ENCODE results near the gene RNF20.

DNA sequence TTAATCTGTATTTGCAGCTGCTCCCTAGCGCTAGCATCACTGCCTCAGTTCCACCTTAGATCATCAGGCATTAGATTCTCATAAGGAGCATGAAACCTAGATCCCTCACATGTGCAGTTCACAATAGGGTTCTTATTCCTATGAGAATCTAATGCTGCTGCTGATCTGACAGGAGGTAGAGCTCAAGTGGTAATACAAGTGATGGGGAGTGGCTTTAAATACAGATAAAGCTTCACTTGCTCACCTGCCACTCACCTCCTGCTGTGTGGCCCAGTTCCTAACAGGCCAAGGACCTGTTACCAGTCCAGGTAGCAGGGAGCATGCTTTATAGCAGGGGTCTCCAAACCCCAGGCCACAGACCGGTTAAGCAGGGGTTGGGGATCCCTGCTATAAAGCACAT, 22.6 kb upstream of the RNF20 start:
- TF ChIP-seq, protein P1, sequence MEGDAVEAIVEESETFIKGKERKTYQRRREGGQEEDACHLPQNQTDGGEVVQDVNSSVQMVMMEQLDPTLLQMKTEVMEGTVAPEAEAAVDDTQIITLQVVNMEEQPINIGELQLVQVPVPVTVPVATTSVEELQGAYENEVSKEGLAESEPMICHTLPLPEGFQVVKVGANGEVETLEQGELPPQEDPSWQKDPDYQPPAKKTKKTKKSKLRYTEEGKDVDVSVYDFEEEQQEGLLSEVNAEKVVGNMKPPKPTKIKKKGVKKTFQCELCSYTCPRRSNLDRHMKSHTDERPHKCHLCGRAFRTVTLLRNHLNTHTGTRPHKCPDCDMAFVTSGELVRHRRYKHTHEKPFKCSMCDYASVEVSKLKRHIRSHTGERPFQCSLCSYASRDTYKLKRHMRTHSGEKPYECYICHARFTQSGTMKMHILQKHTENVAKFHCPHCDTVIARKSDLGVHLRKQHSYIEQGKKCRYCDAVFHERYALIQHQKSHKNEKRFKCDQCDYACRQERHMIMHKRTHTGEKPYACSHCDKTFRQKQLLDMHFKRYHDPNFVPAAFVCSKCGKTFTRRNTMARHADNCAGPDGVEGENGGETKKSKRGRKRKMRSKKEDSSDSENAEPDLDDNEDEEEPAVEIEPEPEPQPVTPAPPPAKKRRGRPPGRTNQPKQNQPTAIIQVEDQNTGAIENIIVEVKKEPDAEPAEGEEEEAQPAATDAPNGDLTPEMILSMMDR (IDR thresholded peaks at IDR 0.05; ENCODE audit: borderline replicate concordance, extremely low read depth, low read length, poor library complexity, severe bottlenecking): no peak
- no peak for TF ChIP-seq EZH2 (IDR thresholded peaks at IDR 0.05; ENCODE audit: borderline replicate concordance, low read depth, low read length, severe bottlenecking)

Measured in DND-41 (cell line).